ENCODE measurements around the gene ZBED1.

DNA sequence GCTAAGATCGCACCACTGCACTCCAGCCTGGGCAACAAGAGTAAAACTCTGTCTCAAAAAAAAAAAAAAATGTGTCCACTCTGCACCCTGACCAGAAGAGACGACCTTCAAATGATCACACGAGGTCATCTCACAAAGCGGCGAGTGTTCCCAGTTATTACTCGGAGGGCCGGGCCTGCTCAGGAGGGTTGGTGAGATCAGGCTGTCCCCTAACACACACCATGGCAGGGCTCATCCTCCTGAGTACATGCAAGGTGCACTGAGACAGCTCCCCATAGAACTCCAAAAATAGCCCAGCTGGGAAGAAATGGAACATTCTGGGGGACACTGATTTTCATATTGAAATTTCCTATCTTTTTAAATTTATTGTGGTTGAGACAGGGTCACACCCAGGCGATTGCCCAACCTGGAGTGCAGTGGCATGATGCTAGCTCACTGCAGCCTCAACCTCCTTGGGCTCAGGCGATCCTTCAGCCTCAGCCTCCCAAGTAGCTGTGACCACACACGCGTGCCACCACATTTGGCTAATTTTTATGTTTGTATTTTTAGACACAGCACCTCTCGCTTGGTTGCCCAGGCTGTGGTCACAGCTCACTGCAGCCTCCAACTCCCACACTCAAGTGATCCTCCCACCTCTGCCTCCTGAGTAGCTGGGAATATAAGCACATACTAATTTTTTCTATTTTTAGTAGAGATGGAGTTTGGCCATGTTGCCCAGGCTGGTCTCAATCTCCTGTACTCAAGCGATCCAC lies 51.5 kb downstream of the ZBED1 start:
- no peak for TF ChIP-seq CTCF (IDR thresholded peaks at IDR 0.05; ENCODE audit: insufficient read depth, low read length, poor library complexity, severe bottlenecking)
- TF ChIP-seq EZH2phosphoT487 (conservative IDR thresholded peaks at IDR 0.05; ENCODE audit: low read length): no peak
